ENCODE measurements around the gene DDX47.

The DDX47 gene

GRCh38 chr12:12868477-12869235 is 55.5 kb downstream of the DDX47 start:
- Histone ChIP-seq H3K4me2 (ENCODE audit: low read depth, low read length, poor library complexity, severe bottlenecking) (no peak overlapping the region), H3K4me3 (ENCODE audit: insufficient read depth, low read length, poor library complexity, severe bottlenecking) (no peak overlapping the region), H3K9me2 (replicated peaks; ENCODE audit: insufficient read depth, low read length) (no peaks in the 10 kb centered on the region), H4K20me1 (ENCODE audit: low read depth, low read length) (no peaks in the 10 kb centered on the region), H3K36me3 (ENCODE audit: low read length) (no peaks in the 10 kb centered on the region), H2AFZ (ENCODE audit: low read depth, low read length, severe bottlenecking) (no peak overlapping the region), H3K9ac (ENCODE audit: low read length) (no peak overlapping the region), H3K79me2 (ENCODE audit: insufficient read depth, low read length) (no peaks in the 10 kb centered on the region), H3K27ac (ENCODE audit: low read depth, low read length) (no peak overlapping the region), H3F3A (ENCODE audit: insufficient read depth) (no peaks in the 10 kb centered on the region), H3K9me3 (ENCODE audit: insufficient read depth, low read length) (no peaks in the 10 kb centered on the region), H3K27me3 (ENCODE audit: low read length) (no peaks in the 10 kb centered on the region)
- TF ChIP-seq, protein P1, sequence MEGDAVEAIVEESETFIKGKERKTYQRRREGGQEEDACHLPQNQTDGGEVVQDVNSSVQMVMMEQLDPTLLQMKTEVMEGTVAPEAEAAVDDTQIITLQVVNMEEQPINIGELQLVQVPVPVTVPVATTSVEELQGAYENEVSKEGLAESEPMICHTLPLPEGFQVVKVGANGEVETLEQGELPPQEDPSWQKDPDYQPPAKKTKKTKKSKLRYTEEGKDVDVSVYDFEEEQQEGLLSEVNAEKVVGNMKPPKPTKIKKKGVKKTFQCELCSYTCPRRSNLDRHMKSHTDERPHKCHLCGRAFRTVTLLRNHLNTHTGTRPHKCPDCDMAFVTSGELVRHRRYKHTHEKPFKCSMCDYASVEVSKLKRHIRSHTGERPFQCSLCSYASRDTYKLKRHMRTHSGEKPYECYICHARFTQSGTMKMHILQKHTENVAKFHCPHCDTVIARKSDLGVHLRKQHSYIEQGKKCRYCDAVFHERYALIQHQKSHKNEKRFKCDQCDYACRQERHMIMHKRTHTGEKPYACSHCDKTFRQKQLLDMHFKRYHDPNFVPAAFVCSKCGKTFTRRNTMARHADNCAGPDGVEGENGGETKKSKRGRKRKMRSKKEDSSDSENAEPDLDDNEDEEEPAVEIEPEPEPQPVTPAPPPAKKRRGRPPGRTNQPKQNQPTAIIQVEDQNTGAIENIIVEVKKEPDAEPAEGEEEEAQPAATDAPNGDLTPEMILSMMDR (IDR thresholded peaks at IDR 0.05; ENCODE audit: insufficient read depth, low read length, poor library complexity, severe bottlenecking) = no peak
- TF ChIP-seq EZH2phosphoT487 (conservative IDR thresholded peaks at IDR 0.05; ENCODE audit: low read length) = no peak

DNA sequence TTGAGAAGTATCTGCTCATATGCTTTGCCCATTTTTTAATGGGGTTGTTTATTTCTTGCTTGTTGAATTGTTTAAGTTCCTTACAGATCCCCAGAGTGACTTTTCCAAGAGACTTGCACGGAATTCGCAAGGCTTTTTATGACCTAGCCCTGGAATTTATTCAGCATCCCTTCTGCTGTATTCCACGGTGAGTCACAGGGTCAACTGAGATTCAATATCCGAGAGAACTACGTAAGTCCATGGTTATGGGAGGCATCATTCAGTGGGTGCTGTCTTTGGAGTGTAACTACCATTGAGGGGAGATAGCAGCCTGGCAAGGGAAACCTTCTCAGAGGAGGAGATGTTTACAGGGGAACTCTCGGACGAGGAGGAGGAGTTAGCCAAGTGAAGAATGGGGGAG is 57.3 kb downstream of the DDX47 start:
- no peak overlapping the region for H3K4me2 ChIP-seq (ENCODE audit: low read depth, low read length, poor library complexity, severe bottlenecking)
- H3K27me3 ChIP-seq (ENCODE audit: low read length) = no peaks in the 10 kb centered on the region
- no peaks in the 10 kb centered on the region for H3K9me3 ChIP-seq (ENCODE audit: insufficient read depth, low read length)
- H3K27ac ChIP-seq (ENCODE audit: low read depth, low read length) = no peak overlapping the region
- H3K36me3 ChIP-seq (ENCODE audit: low read length) = no peaks in the 10 kb centered on the region
- no peaks in the 10 kb centered on the region for H3K79me2 ChIP-seq (ENCODE audit: insufficient read depth, low read length)
- no peaks in the 10 kb centered on the region for H4K20me1 ChIP-seq (ENCODE audit: low read depth, low read length)
- TF ChIP-seq, protein P1 (IDR thresholded peaks at IDR 0.05; ENCODE audit: insufficient read depth, low read length, poor library complexity, severe bottlenecking) = no peak
- no peak for TF ChIP-seq EZH2phosphoT487 (conservative IDR thresholded peaks at IDR 0.05; ENCODE audit: low read length)
- no peaks in the 10 kb centered on the region for H3K9me2 ChIP-seq (replicated peaks; ENCODE audit: insufficient read depth, low read length)
- H3K9ac ChIP-seq (ENCODE audit: low read length) = no peak overlapping the region
- no peak overlapping the region for H2AFZ ChIP-seq (ENCODE audit: low read depth, low read length, severe bottlenecking)
- no peaks in the 10 kb centered on the region for H3F3A ChIP-seq (ENCODE audit: insufficient read depth)
- no peak overlapping the region for H3K4me3 ChIP-seq (ENCODE audit: insufficient read depth, low read length, poor library complexity, severe bottlenecking)

DNA sequence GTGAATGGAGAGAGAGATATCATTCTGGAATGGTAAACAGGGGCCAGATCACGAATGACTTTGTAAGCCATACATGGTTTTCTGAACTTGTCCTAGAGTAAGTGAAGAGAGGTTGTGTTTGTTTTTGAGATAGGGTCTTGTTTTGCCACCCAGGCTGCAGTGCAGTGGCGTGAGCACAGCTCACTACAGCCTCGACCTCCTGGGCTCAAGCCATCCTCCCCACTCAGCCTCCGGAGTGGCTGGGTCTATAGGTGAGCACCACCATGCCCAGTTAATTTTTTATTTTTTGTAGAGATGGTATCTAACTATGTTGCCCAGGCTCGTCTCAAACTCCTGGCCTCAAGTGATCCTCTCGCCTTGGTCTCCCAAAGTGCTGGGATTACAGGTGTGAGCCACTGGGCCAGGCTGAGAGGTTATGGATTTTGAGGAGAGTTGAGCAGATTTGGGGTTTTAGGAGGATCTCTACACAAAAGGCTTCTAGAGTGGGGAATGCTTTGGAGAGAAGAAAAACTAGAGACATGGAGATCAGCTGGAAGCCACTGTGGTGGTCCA is 58.5 kb downstream of the DDX47 start:
- no peak overlapping the region for H3K4me2 ChIP-seq (ENCODE audit: low read depth, low read length, poor library complexity, severe bottlenecking)
- H3F3A ChIP-seq (ENCODE audit: insufficient read depth) = no peaks in the 10 kb centered on the region
- no peaks in the 10 kb centered on the region for H3K27me3 ChIP-seq (ENCODE audit: low read length)
- no peak overlapping the region for H3K9ac ChIP-seq (ENCODE audit: low read length)
- no peaks in the 10 kb centered on the region for H3K9me3 ChIP-seq (ENCODE audit: insufficient read depth, low read length)
- TF ChIP-seq, protein P1 (IDR thresholded peaks at IDR 0.05; ENCODE audit: insufficient read depth, low read length, poor library complexity, severe bottlenecking) = no peak
- TF ChIP-seq EZH2phosphoT487 (conservative IDR thresholded peaks at IDR 0.05; ENCODE audit: low read length) = no peak
- no peaks in the 10 kb centered on the region for H3K9me2 ChIP-seq (replicated peaks; ENCODE audit: insufficient read depth, low read length)
- no peaks in the 10 kb centered on the region for H3K36me3 ChIP-seq (ENCODE audit: low read length)
- H3K27ac ChIP-seq (ENCODE audit: low read depth, low read length) = no peak overlapping the region
- H2AFZ ChIP-seq (ENCODE audit: low read depth, low read length, severe bottlenecking) = no peak overlapping the region
- H4K20me1 ChIP-seq (ENCODE audit: low read depth, low read length) = no peaks in the 10 kb centered on the region
- H3K79me2 ChIP-seq (ENCODE audit: insufficient read depth, low read length) = no peaks in the 10 kb centered on the region
- H3K4me3 ChIP-seq (ENCODE audit: insufficient read depth, low read length, poor library complexity, severe bottlenecking) = no peak overlapping the region

All from SU-DHL-6 (cell line).